Endothelial cell of umbilical vein (primary cell): Measurements from ENCODE around the gene CD99L2. TPM values are rescaled to one million over a fixed set of nuclear protein-coding genes. Genes with fewer than 3 reads are reported as not detected.

Experiments used
- BruUV-seq: library from RNA; stranded (reverse); fragments of 400-500 nt; replicated peaks from 2 replicates; lab custom pipeline; 2021; lab: Mats Ljungman, UMichigan
- CTCF ChIA-PET: fragments of 300-600, 350-600 bp; sonication (Branson Sonifier 250); formaldehyde crosslinking; loops from one replicate; lab custom pipeline; 2021; ENCODE audit warnings: antibody characterized with exemption, inconsistent platforms; lab: Charles Lee
- POLR2A ChIA-PET: fragments of 300-600, 350-600 bp; sonication (Branson Sonifier 250); formaldehyde crosslinking; loops from one replicate; lab custom pipeline; 2021; ENCODE audit warnings: antibody characterized with exemption, inconsistent platforms; lab: Charles Lee
- DNase-seq: peaks from one replicate; pipeline ENCODE4 v3.0.0-alpha.2; 2011; ENCODE audit warnings: low read depth, low spot score
- FAIRE-seq: peaks from 2 replicates; lab custom pipeline; 2011; peaks lifted over from hg19 to GRCh38; lab: Jason Lieb, UNC
- H2AFZ ChIP-seq: 2 replicates; pipeline ENCODE4 v1.6.0; 2012; ENCODE audit warnings: low read depth, low read length, control low read depth, inconsistent platforms
- H3K27ac ChIP-seq: 2 replicates; pipeline ENCODE4 v1.5.1; 2011; ENCODE audit warnings: low read depth, mild to moderate bottlenecking, control low read depth, low read length, moderate library complexity; ENCODE audit not compliant: insufficient read depth
- H3K27me3 ChIP-seq, 2 experiments: 2 replicates each; pipeline versions ENCODE4 v1.6.0 to v1.6.1; 2011; ENCODE audit warnings: low read length in 2 of 2, mixed read lengths in 1 of 2; ENCODE audit not compliant: control insufficient read depth in 2 of 2, insufficient read depth in 2 of 2
- H3K36me3 ChIP-seq, 2 experiments: 2 replicates in 1 of 2; 3 replicates in 1 of 2; pipeline ENCODE4 v1.5.1; 2011; ENCODE audit warnings: low read length in 2 of 2, mild to moderate bottlenecking in 1 of 2, moderate library complexity in 1 of 2; ENCODE audit not compliant: control insufficient read depth in 2 of 2, insufficient read depth in 2 of 2; ENCODE audit errors: extremely low read depth in 1 of 2
- H3K4me1 ChIP-seq: 3 replicates; pipeline ENCODE4 v1.5.1; 2011; ENCODE audit warnings: mild to moderate bottlenecking, low read length; ENCODE audit not compliant: control insufficient read depth, insufficient read depth; ENCODE audit errors: extremely low read depth
- H3K4me2 ChIP-seq: 2 replicates; pipeline ENCODE4 v1.6.1; 2011; ENCODE audit warnings: low read length, control low read depth, mixed read lengths; ENCODE audit not compliant: insufficient read depth
- H3K4me3 ChIP-seq, 3 experiments: fragments of 200-600 bp in 1 of 3; sonication (generic), shearing (Covaris generic) in 1 of 3; replicated peaks in 1 of 3; 2 replicates each; pipeline ENCODE4 v1.5.1; 2011 to 2016; ENCODE audit warnings: control low read depth in 3 of 3, low read length in 3 of 3, mild to moderate bottlenecking in 2 of 3, inconsistent platforms in 1 of 3, low read depth in 1 of 3, moderate library complexity in 1 of 3; ENCODE audit not compliant: insufficient read depth in 1 of 3
- H3K79me2 ChIP-seq: 2 replicates; pipeline ENCODE4 v1.6.0; 2012; ENCODE audit warnings: low read length, inconsistent platforms; ENCODE audit not compliant: control insufficient read depth, insufficient read depth
- H3K9ac ChIP-seq: replicated peaks from 2 replicates; pipeline ENCODE3; 2011; ENCODE audit warnings: low read length, control low read depth; ENCODE audit not compliant: insufficient read depth; ENCODE audit errors: extremely low read depth
- H3K9me1 ChIP-seq: replicated peaks from 3 replicates; pipeline ENCODE4 v1.6.0; 2011; ENCODE audit warnings: mild to moderate bottlenecking, low read length; ENCODE audit not compliant: control insufficient read depth, insufficient read depth; ENCODE audit errors: extremely low read depth
- H3K9me3 ChIP-seq: replicated peaks from 2 replicates; pipeline ENCODE4 v1.5.1; 2012; ENCODE audit warnings: low read length, inconsistent platforms; ENCODE audit not compliant: control insufficient read depth, insufficient read depth
- H4K20me1 ChIP-seq: replicated peaks from 2 replicates; pipeline ENCODE3; 2011; ENCODE audit warnings: mild to moderate bottlenecking, low read length; ENCODE audit not compliant: control insufficient read depth, insufficient read depth; ENCODE audit errors: extremely low read depth
- EZH2 ChIP-seq: IDR thresholded peaks from 2 replicates; pipeline ENCODE4 v1.6.1; 2012; ENCODE audit warnings: borderline replicate concordance, low read depth, mild to moderate bottlenecking, moderate library complexity, low read length, inconsistent platforms; ENCODE audit not compliant: severe bottlenecking
- FOS ChIP-seq: IDR thresholded peaks from 2 replicates; pipeline ENCODE4 v1.6.1; 2011; ENCODE audit warnings: mild to moderate bottlenecking, low read length, moderate library complexity, borderline replicate concordance; ENCODE audit not compliant: insufficient read depth
- GATA2 ChIP-seq: IDR thresholded peaks from 2 replicates; pipeline ENCODE4 v1.7.0; 2011; ENCODE audit warnings: low read depth, mild to moderate bottlenecking, moderate library complexity, mixed read lengths, low read length; ENCODE audit not compliant: insufficient read length, insufficient read depth
- JUN ChIP-seq: IDR thresholded peaks from 2 replicates; pipeline ENCODE4 v1.6.1; 2011; ENCODE audit warnings: borderline replicate concordance, low read depth; ENCODE audit not compliant: insufficient read length, insufficient read depth
- MYC ChIP-seq: IDR thresholded peaks from one replicate; pipeline ENCODE4 v1.6.1; 2011; ENCODE audit warnings: mild to moderate bottlenecking, low read depth, low read length
- POLR2A ChIP-seq: IDR thresholded peaks from 2 replicates; pipeline ENCODE4 v1.6.1; 2012; ENCODE audit warnings: low read depth, mild to moderate bottlenecking, control low read depth, low read length
- POLR2AphosphoS5 ChIP-seq: IDR thresholded peaks from 2 replicates; pipeline ENCODE4 v1.6.1; 2012; ENCODE audit warnings: low read depth, mild to moderate bottlenecking, control low read depth, low read length, moderate library complexity; ENCODE audit not compliant: insufficient read depth
- dilution Hi-C: fragments of 300-500 bp; cut with MboI; formaldehyde crosslinking; loops from one replicate; pipeline ENCODE4 v1.15.0; 2019; ENCODE audit warnings: low sequenced_read_pairs; ENCODE audit not compliant: extremely low pct_ligation_motif_present
- intact Hi-C: fragments of 100-400 bp; cut with micrococcal nuclease; formaldehyde crosslinking; loops from one replicate; pipeline ENCODE4 v1.10.0; 2022
- polyA plus RNA-seq, 4 experiments: library from polyadenylated mRNA; depleted of rRNA in 3 of 4; stranded (reverse) in 3 of 4; unstranded in 1 of 4; fragments of >200 nt; gene quantifications; 2 replicates each; pipeline versions ENCODE4 v1.2.1 to v1.2.3, GENCODE V29; 2011 to 2012; ENCODE audit warnings: missing spikeins in 1 of 4
- total RNA-seq: library from RNA; stranded (reverse); gene quantifications from 2 replicates; pipeline ENCODE4 v1.2.3, GENCODE V29; 2021
- TF ChIP-seq, protein P1 (sequence below): IDR thresholded peaks from 2 replicates; pipeline ENCODE4 v1.6.1; 2011; ENCODE audit not compliant: insufficient read depth, insufficient read length
- TF ChIP-seq, protein P2 (sequence below), 2 donors: IDR thresholded peaks; 1 replicate in 1 of 2; 2 replicates in 1 of 2; pipeline ENCODE4 v1.5.1; 2011; ENCODE audit warnings: low read length in 2 of 2, mild to moderate bottlenecking in 2 of 2, moderate library complexity in 2 of 2, control low read depth in 1 of 2, inconsistent platforms in 1 of 2, low read depth in 1 of 2; ENCODE audit not compliant: insufficient read depth in 1 of 2; ENCODE audit errors: extremely low read depth in 1 of 2

CD99L2 gene
- total and polyA plus RNA-seq, 2 donors (not counting 3 experiments of a cell fraction or from before 2014, with no cell fraction given), result 33.2 to 43.4 TPM

DNA sequence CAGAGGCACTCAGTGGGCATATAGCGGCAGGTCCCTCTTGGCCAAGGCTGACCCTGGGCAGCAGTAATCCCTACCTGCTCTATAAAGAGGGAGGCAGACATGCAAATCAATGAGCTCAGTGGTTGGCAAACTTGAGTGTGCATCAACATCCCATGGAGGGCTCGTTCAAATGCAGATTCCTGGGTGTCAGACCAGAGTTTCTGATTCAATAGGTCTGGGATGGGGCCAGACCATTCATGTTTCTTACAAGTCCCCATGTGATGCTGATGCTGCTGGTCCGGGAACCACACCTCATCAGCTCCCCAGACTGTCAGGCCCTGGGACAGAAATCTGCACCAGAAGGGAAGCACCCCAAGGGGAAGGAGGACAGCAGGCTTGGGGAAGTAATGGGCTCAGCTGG lies 45.8 kb upstream of the CD99L2 start:
- H3K27ac ChIP-seq, result no peak overlapping the region
- no peak for FAIRE-seq

More for the DNA sequence above, 45.8 kb upstream of the CD99L2 start:
- no peak for DNase-seq
- Histone ChIP-seq H3K4me2 (no peak overlapping the region), H3K9me1 (no peaks in the 10 kb centered on the region), H4K20me1 (no peaks in the 10 kb centered on the region), H3K9ac (no peak overlapping the region), H3K79me2 (no peaks in the 10 kb centered on the region), H3K9me3 (no peaks in the 10 kb centered on the region), H3K4me1 (no peaks in the 10 kb centered on the region), H3K36me3 (no peaks in the 10 kb centered on the region), H3K4me3 (no peak overlapping the region), H3K27me3 (no peaks in the 10 kb centered on the region), H2AFZ (no peak overlapping the region)
- intact Hi-C loops, result no loop called here
- ChIA-PET POLR2A (no interaction called here), CTCF (no interaction called here)
- no peak for TF ChIP-seq POLR2A
- TF ChIP-seq FOS, result no peak
- TF ChIP-seq, protein P1, sequence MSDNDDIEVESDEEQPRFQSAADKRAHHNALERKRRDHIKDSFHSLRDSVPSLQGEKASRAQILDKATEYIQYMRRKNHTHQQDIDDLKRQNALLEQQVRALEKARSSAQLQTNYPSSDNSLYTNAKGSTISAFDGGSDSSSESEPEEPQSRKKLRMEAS, result no peak
- no peak for TF ChIP-seq EZH2
- no peak for TF ChIP-seq MYC
- TF ChIP-seq GATA2, result no peak
- TF ChIP-seq, protein P2, sequence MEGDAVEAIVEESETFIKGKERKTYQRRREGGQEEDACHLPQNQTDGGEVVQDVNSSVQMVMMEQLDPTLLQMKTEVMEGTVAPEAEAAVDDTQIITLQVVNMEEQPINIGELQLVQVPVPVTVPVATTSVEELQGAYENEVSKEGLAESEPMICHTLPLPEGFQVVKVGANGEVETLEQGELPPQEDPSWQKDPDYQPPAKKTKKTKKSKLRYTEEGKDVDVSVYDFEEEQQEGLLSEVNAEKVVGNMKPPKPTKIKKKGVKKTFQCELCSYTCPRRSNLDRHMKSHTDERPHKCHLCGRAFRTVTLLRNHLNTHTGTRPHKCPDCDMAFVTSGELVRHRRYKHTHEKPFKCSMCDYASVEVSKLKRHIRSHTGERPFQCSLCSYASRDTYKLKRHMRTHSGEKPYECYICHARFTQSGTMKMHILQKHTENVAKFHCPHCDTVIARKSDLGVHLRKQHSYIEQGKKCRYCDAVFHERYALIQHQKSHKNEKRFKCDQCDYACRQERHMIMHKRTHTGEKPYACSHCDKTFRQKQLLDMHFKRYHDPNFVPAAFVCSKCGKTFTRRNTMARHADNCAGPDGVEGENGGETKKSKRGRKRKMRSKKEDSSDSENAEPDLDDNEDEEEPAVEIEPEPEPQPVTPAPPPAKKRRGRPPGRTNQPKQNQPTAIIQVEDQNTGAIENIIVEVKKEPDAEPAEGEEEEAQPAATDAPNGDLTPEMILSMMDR (IDR thresholded peaks at IDR 0.05; ENCODE audit: extremely low read depth in 1 of 2, insufficient read depth in 1 of 2, low read depth in 1 of 2, low read length in 2 of 2), result no peak
- TF ChIP-seq POLR2AphosphoS5, result no peak
- no peak for TF ChIP-seq JUN
- dilution Hi-C loops, result no loop called here
- BruUV-seq, result no TSS peak
